ENCODE data around the gene EYS.

EYS gene

GRCh38 chr6:64872633-64873032 lies 834.4 kb downstream of the EYS start:
- no peak for DNase-seq (ENCODE audit: extremely low read depth in 1 of 2, low read depth in 1 of 2)

GRCh38 chr6:64861039-64861651 lies 845.9 kb downstream of the EYS start:
- DNase-seq (ENCODE audit: extremely low read depth in 1 of 2, low read depth in 1 of 2), result no peak

DNA sequence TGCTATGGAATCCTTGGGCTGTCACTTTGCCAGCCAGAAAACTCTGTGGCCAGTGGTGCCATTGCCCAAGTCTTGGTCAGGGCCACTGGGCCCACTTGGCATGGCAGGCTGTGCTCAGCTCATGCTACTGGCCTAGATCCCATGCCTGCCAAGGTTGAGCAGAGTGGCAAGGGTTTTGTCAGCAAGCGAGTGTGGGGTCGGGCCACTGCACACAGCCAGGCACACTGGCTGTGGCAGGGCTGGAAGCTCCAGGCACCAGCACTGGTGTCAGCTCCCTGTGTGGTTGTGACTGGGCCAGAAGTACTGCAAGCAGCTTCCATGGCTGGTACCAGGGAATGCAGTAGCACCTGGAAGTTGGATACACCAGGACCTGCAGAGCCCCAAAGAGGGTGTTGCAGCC lies 846.8 kb downstream of the EYS start:
- no peak for DNase-seq (ENCODE audit: extremely low read depth in 1 of 2, low read depth in 1 of 2)

GRCh38 chr6:64850121-64850520 lies 856.9 kb downstream of the EYS start:
- no peak for DNase-seq (ENCODE audit: extremely low read depth in 1 of 2, low read depth in 1 of 2)

- no peak for DNase-seq (ENCODE audit: extremely low read depth in 1 of 2, low read depth in 1 of 2)
Observed at GRCh38 chr6:64848467-64848866, 858.6 kb downstream of the EYS start.

DNA sequence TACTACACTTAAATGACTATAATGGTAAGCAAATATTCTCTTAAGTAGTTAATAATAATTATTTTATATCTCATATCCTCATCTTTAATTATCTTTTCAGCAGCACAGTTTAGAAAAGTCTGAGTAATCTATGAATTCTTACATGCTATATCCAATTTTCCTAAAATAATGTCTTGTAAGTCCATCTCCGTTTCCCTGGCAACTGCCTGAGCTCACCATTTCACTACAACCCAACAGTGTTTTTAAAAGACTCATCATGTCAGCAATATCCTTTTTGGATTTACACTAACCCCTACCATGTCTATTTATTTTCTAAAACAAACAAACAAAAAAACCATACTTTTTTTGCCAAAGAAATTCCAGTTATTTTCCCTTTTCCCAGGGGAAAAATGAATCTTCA lies 859.6 kb downstream of the EYS start:
- no peak for DNase-seq (ENCODE audit: extremely low read depth in 1 of 2, low read depth in 1 of 2)

GRCh38 chr6:64838726-64839125 lies 868.3 kb downstream of the EYS start:
- DNase-seq (ENCODE audit: extremely low read depth in 1 of 2, low read depth in 1 of 2), result no peak

DNA sequence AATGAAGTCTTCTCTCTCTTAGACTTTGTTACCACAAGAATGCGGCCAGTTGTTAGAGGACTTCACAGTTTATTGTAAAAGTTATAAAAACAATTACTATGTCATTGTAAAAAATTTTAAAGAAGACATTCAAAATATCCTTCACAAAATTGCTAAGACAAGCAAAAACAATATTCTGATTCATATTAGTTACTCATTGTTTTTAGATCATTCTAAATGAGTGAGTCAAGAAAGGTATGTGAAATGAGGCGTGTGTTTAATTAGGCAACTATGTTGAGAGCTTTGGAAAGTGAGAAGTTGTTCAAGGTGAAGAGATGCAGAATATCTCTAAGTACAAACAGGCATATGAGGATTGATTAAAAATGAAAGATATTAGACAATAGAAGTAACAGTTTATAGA lies 875.3 kb downstream of the EYS start:
- no peak for DNase-seq (ENCODE audit: extremely low read depth in 1 of 2, low read depth in 1 of 2)

GRCh38 chr6:64817525-64817924 lies 889.5 kb downstream of the EYS start:
- no peak for DNase-seq (ENCODE audit: extremely low read depth in 1 of 2, low read depth in 1 of 2)

GRCh38 chr6:64815718-64816117 lies 891.3 kb downstream of the EYS start:
- DNase-seq (ENCODE audit: extremely low read depth in 1 of 2, low read depth in 1 of 2), result no peak

GRCh38 chr6:64812138-64812537 lies 894.9 kb downstream of the EYS start:
- no peak for DNase-seq (ENCODE audit: extremely low read depth in 1 of 2, low read depth in 1 of 2)

DNA sequence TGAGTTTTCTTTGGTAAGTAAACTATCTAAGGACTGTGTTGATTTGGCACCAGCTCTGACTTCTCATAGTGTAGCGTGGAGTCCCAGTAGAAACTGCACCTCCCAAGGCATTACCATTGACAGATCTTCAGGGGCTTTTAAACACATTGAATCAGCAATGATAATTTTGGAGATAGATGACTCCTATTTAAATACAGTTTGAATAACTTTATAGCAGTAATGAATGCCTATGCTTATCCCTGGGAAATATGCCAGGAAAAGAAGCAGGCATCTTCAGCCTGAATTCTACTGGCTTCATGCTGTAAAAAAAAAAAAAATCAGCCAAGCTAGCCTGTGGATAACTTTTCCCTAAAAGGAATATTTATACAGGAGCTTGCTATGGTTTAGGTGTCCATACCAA lies 895.9 kb downstream of the EYS start:
- no peak for DNase-seq (ENCODE audit: extremely low read depth in 1 of 2, low read depth in 1 of 2)

- DNase-seq (ENCODE audit: extremely low read depth in 1 of 2, low read depth in 1 of 2), result no peak
Observed at GRCh38 chr6:64807785-64808184, 899.2 kb downstream of the EYS start.

DNA sequence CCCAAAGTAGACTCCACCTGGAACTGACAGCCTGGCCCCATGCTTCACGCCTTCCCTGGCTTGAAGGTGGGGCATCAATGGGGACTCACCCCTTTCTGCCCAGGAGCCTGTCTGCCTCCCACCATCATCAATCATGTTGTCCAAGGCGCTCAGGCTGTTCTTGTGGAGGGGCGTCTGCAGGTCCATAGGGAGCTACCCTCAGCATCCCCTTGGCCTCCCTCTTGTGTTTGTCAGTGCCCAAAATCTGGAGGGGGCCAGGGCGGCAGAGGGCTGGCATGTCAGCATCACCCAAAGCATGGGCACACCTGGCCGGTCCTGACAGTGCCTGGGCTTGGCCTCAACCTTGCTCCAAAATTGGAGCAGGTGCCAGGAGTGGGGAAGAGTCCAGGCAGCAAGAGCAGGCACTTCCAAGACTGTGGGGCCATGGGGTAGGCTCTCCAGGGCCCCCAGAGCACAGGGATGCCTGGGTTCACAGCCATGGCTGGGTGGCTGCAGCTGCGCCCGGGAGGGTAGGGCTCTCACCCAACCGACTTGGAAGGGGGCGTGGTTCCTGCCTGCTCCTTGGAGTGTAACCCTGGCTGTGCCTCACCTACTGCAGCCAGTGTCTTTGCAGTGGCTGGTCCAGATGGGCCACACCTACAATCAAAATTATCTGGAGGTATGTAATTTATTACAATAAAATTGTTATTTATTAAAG lies 903.4 kb downstream of the EYS start:
- no peak for DNase-seq (ENCODE audit: extremely low read depth in 1 of 2, low read depth in 1 of 2)

GRCh38 chr6:64792534-64792933 lies 914.5 kb downstream of the EYS start:
- no peak for DNase-seq (ENCODE audit: extremely low read depth in 1 of 2, low read depth in 1 of 2)

GRCh38 chr6:64789476-64789875 lies 917.5 kb downstream of the EYS start:
- no peak for DNase-seq (ENCODE audit: extremely low read depth in 1 of 2, low read depth in 1 of 2)

GRCh38 chr6:64786736-64787135 lies 920.3 kb downstream of the EYS start:
- no peak for DNase-seq (ENCODE audit: extremely low read depth in 1 of 2, low read depth in 1 of 2)

DNA sequence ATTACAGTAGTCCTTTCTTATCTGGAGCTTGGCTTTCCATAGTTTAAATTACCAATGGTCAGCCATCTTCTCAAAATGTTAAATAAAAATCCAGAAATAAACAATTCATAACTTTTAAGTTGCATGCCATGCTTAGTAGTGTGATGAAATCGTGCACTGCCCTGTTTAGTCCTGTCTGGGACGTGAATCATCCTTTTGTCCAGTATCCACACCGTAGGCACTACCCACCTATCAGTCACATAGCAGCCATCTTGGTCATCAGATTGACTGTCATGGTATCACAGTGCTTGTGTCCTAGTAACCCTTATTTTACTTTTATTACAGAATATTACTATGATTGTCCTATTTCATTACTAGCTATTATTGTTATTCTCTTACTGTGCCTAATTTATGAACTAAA lies 924.1 kb downstream of the EYS start:
- DNase-seq (ENCODE audit: extremely low read depth in 1 of 2, low read depth in 1 of 2), result no peak

GRCh38 chr6:64777941-64778785 lies 928.9 kb downstream of the EYS start:
- DNase-seq (ENCODE audit: extremely low read depth in 1 of 2, low read depth in 1 of 2), result no peak

- DNase-seq (ENCODE audit: extremely low read depth in 1 of 2, low read depth in 1 of 2), result no peak
Observed at GRCh38 chr6:64776359-64776758, 930.7 kb downstream of the EYS start.

- no peak for DNase-seq (ENCODE audit: extremely low read depth in 1 of 2, low read depth in 1 of 2)
Observed at GRCh38 chr6:64774881-64775280, 932.1 kb downstream of the EYS start.

DNA sequence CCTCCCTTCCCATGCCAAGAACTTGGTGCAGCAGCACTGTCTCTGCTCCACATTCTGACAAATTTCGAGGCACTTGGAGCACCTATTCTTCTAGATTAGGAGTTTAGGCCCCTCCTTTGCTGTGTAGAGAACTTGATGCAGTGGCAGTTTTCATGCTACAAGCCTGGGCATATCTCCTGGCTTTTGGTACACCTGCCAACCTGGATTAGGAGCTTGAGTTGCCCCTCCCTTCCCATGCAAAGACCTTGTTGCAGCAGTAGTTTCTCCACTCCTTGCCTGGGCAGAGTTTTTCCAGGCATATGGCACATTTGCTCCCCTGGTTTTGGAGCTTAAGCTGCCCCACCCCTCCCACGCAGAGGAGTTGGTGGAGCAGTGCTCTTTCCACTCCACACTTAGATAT lies 956.1 kb downstream of the EYS start:
- DNase-seq (ENCODE audit: extremely low read depth in 1 of 2, low read depth in 1 of 2), result no peak

All from activated CD8-positive, alpha-beta memory T cell treated with anti-CD3 and anti-CD28 coated beads for 1 hour (primary cell).